Trophoblast cell (in vitro differentiated cells and primary cell): ENCODE data around the gene SLC38A8.

Experiments used
- DNase-seq, 2 donors: peaks; one replicate each; pipeline ENCODE4 v3.0.0-alpha.2; 2016
- H2AFZ ChIP-seq: 2 replicates; pipeline ENCODE4 v1.6.1; 2013; ENCODE audit warnings: low read length, moderate library complexity, mild to moderate bottlenecking; ENCODE audit not compliant: insufficient read depth, poor library complexity
- H2AK5ac ChIP-seq: 2 replicates; pipeline ENCODE4 v1.6.1; 2013; ENCODE audit warnings: mild to moderate bottlenecking, low read length
- H2BK120ac ChIP-seq: 2 replicates; pipeline ENCODE4 v1.6.1; 2013; ENCODE audit warnings: low read length, mild to moderate bottlenecking, moderate library complexity; ENCODE audit not compliant: insufficient read depth, poor library complexity
- H2BK12ac ChIP-seq: 2 replicates; pipeline ENCODE4 v1.6.1; 2013; ENCODE audit warnings: mild to moderate bottlenecking, low read length, moderate library complexity
- H2BK5ac ChIP-seq: 2 replicates; pipeline ENCODE4 v1.6.1; 2013; ENCODE audit warnings: low read length, low read depth, moderate library complexity, mild to moderate bottlenecking; ENCODE audit not compliant: poor library complexity
- H3K14ac ChIP-seq: 2 replicates; pipeline ENCODE4 v1.6.1; 2013; ENCODE audit warnings: mild to moderate bottlenecking, low read length
- H3K18ac ChIP-seq: 2 replicates; pipeline ENCODE4 v1.6.1; 2013; ENCODE audit warnings: mild to moderate bottlenecking, low read length
- H3K23ac ChIP-seq: 2 replicates; pipeline ENCODE4 v1.6.1; 2013; ENCODE audit warnings: low read length
- H3K27ac ChIP-seq: 2 replicates; pipeline ENCODE4 v1.5.1; 2013; ENCODE audit warnings: low read depth, mild to moderate bottlenecking, inconsistent platforms, low read length, moderate library complexity
- H3K27me3 ChIP-seq: 2 replicates; pipeline ENCODE4 v1.6.1; 2013; ENCODE audit warnings: inconsistent platforms, mild to moderate bottlenecking, low read length, moderate library complexity; ENCODE audit not compliant: insufficient read depth
- H3K36me3 ChIP-seq, 2 experiments: 1 replicate in 1 of 2; 2 replicates in 1 of 2; pipeline ENCODE4 v1.6.1; 2013; ENCODE audit warnings: low read length in 2 of 2, mild to moderate bottlenecking in 2 of 2, moderate library complexity in 1 of 2; ENCODE audit not compliant: insufficient read depth in 2 of 2, control insufficient read depth in 1 of 2
- H3K4ac ChIP-seq: 2 replicates; pipeline ENCODE4 v1.6.1; 2013; ENCODE audit warnings: low read depth, mild to moderate bottlenecking, low read length, moderate library complexity
- H3K4me1 ChIP-seq, 2 experiments: 1 replicate in 1 of 2; 2 replicates in 1 of 2; pipeline ENCODE4 v1.6.1; 2013; ENCODE audit warnings: low read length in 2 of 2, mild to moderate bottlenecking in 2 of 2, moderate library complexity in 1 of 2; ENCODE audit not compliant: insufficient read depth in 2 of 2, control insufficient read depth in 1 of 2
- H3K4me2 ChIP-seq: 2 replicates; pipeline ENCODE4 v1.6.1; 2013; ENCODE audit warnings: inconsistent platforms, mild to moderate bottlenecking, low read length, moderate library complexity
- H3K4me3 ChIP-seq: 2 replicates; pipeline ENCODE4 v1.5.1; 2013; ENCODE audit warnings: mild to moderate bottlenecking, low read depth, low read length, inconsistent platforms
- H3K79me1 ChIP-seq: one replicate; pipeline ENCODE4 v1.6.1; 2013; ENCODE audit warnings: low read length
- H3K79me2 ChIP-seq: 2 replicates; pipeline ENCODE4 v1.6.1; 2013; ENCODE audit warnings: low read length, mild to moderate bottlenecking; ENCODE audit not compliant: control insufficient read depth, insufficient read depth, poor library complexity
- H3K9ac ChIP-seq: 2 replicates; pipeline ENCODE4 v1.6.1; 2013; ENCODE audit warnings: mild to moderate bottlenecking, low read length
- H3K9me3 ChIP-seq: 2 replicates; pipeline ENCODE4 v1.6.1; 2013; ENCODE audit warnings: low read depth, mild to moderate bottlenecking, control low read depth, inconsistent platforms, low read length; ENCODE audit not compliant: insufficient read depth
- H4K12ac ChIP-seq: 2 replicates; pipeline ENCODE4 v1.6.1; 2013; ENCODE audit warnings: low read depth, mild to moderate bottlenecking, low read length, moderate library complexity
- H4K8ac ChIP-seq: 2 replicates; pipeline ENCODE4 v1.6.1; 2013; ENCODE audit warnings: low read depth, mild to moderate bottlenecking, low read length, moderate library complexity
- H4K91ac ChIP-seq: one replicate; pipeline ENCODE4 v1.6.1; 2013; ENCODE audit warnings: low read depth, mild to moderate bottlenecking, low read length, moderate library complexity
- WGBS: extraction: QIAGEN DNeasy Blood & Tissue Kit; methylation state at CpG from one replicate; pipeline ENCODE4 v1.1.7; 2013; ENCODE audit warnings: missing lambda C conversion rate; ENCODE audit not compliant: insufficient read length, insufficient coverage; ENCODE audit errors: extremely low coverage; 5-methylcytosine and 5-hydroxymethylcytosine counted together

The SLC38A8 gene

GRCh38 chr16:84036131-84036530 is 6.5 kb downstream of the SLC38A8 start:
- Histone ChIP-seq H2BK12ac (no peak overlapping the region), H4K12ac (no peak overlapping the region), H2AK5ac (no peak overlapping the region), H3K27me3 (no peaks in the 10 kb centered on the region), H3K4me1 (no peaks in the 10 kb centered on the region), H3K9ac (no peak overlapping the region), H3K14ac (no peak overlapping the region), H3K18ac (no peak overlapping the region), H3K79me1 (no peaks in the 10 kb centered on the region), H2BK120ac (no peak overlapping the region), H3K27ac (no peak overlapping the region), H3K4ac (no peak overlapping the region), H3K36me3 (no peaks in the 10 kb centered on the region), H3K4me2 (no peak overlapping the region), H2BK5ac (no peak overlapping the region), H3K79me2 (no peaks in the 10 kb centered on the region), H4K91ac (no peak overlapping the region), H3K23ac (no peak overlapping the region), H2AFZ (no peak overlapping the region), H3K9me3 (peaks cover 7% of the 10 kb centered on the region), H3K4me3 (no peak overlapping the region), H4K8ac (no peak overlapping the region)
- no CpG with 5 or more reads among the region's 3 CpGs for whole genome bisulfite sequencing
- DNase-seq = no peak

- Histone ChIP-seq H2BK12ac (no peak overlapping the region), H2BK120ac (no peak overlapping the region), H3K4me2 (no peak overlapping the region)
Measured at GRCh38 chr16:84034516-84034915, 8.1 kb downstream of the SLC38A8 start.

DNA sequence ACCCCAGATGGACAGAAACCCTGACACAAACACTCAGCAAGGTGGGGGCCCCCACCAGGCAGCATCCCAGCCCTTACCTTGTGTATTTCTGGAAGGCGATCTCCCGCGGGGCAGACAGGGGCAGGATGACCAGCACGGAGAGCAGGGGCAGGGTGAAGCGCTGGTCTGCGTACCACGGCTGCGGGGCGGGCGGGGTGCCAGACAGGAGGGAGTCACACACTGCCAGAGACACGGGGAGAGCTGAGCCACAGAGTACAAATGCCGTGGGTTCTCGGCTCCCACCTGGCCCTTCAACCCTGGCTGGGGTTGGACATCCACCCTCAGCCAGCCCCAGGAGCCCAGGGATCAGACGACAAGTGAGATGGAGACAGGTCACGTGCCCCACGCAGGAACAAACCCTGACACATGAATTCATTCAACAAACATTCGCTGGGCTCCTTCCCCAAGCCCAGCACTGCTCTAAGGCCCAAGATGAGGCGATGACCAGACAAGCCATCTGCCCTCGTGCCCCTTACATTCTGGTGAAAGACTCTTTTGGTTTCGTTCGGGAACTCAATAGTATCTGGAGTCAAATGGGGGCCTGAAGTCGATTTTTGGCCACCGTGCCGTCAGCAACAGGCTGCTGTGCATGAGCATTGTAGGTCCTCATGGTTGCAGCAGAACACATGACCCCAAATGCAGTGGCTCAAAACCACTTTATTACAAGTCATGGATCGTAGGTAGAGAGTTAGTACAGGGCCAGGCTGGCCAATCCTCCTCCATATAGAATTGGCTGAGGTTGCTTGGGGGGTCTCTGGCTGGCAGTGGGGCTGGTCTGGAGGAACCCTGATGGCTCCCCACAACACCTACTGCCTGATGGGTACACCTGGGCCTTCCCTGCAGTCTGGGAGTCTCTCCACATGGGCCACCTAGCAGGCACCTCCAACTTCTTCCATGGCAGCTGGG is 9.1 kb downstream of the SLC38A8 start:
- H3K9me3 ChIP-seq = peaks cover 7% of the 10 kb centered on the region
- no peak overlapping the region for H2BK12ac ChIP-seq
- H3K4me3 ChIP-seq = no peak overlapping the region
- no peak overlapping the region for H3K27ac ChIP-seq
- no peak overlapping the region for H4K91ac ChIP-seq
- no peak for DNase-seq
- H4K12ac ChIP-seq = no peak overlapping the region
- H3K36me3 ChIP-seq = no peaks in the 10 kb centered on the region
- H2AFZ ChIP-seq = no peak overlapping the region
- no CpG with 5 or more reads among the region's 25 CpGs for WGBS
- H3K9ac ChIP-seq = no peak overlapping the region
- H3K4me1 ChIP-seq = no peaks in the 10 kb centered on the region
- no peak overlapping the region for H3K14ac ChIP-seq
- H3K79me1 ChIP-seq = no peaks in the 10 kb centered on the region
- no peak overlapping the region for H3K4me2 ChIP-seq
- H2AK5ac ChIP-seq = no peak overlapping the region
- no peak overlapping the region for H3K23ac ChIP-seq
- no peaks in the 10 kb centered on the region for H3K27me3 ChIP-seq
- H3K4ac ChIP-seq = no peak overlapping the region
- H3K79me2 ChIP-seq = no peaks in the 10 kb centered on the region
- no peak overlapping the region for H4K8ac ChIP-seq
- H3K18ac ChIP-seq = no peak overlapping the region
- H2BK5ac ChIP-seq = no peak overlapping the region
- no peak overlapping the region for H2BK120ac ChIP-seq

More at GRCh38 chr16:84034516-84034915, 8.1 kb downstream of the SLC38A8 start:
- H3K18ac ChIP-seq = no peak overlapping the region
- no peaks in the 10 kb centered on the region for H3K36me3 ChIP-seq
- H3K9ac ChIP-seq = no peak overlapping the region
- no peak overlapping the region for H3K4ac ChIP-seq
- no peak overlapping the region for H2AK5ac ChIP-seq
- H2BK5ac ChIP-seq = no peak overlapping the region
- no peaks in the 10 kb centered on the region for H3K79me1 ChIP-seq
- no CpG with 5 or more reads among the region's 12 CpGs for WGBS
- H3K23ac ChIP-seq = no peak overlapping the region
- no peak for DNase-seq
- no peak overlapping the region for H4K8ac ChIP-seq
- H4K12ac ChIP-seq = no peak overlapping the region
- H3K27ac ChIP-seq = no peak overlapping the region
- H2AFZ ChIP-seq = no peak overlapping the region
- H3K9me3 ChIP-seq = peaks cover 7% of the 10 kb centered on the region
- no peak overlapping the region for H3K14ac ChIP-seq
- no peak overlapping the region for H3K4me3 ChIP-seq
- H3K27me3 ChIP-seq = no peaks in the 10 kb centered on the region
- no peak overlapping the region for H4K91ac ChIP-seq
- H3K4me1 ChIP-seq = no peaks in the 10 kb centered on the region
- H3K79me2 ChIP-seq = no peaks in the 10 kb centered on the region

- Histone ChIP-seq H3K4ac (no peak overlapping the region), H3K27ac (no peak overlapping the region), H2BK12ac (no peak overlapping the region), H3K79me2 (no peaks in the 10 kb centered on the region), H2AK5ac (no peak overlapping the region), H3K27me3 (no peaks in the 10 kb centered on the region), H3K4me3 (no peak overlapping the region), H3K9me3 (peaks cover 7% of the 10 kb centered on the region), H2BK120ac (no peak overlapping the region), H3K4me1 (no peaks in the 10 kb centered on the region), H3K14ac (no peak overlapping the region), H3K4me2 (no peak overlapping the region), H3K18ac (no peak overlapping the region), H4K8ac (no peak overlapping the region), H3K9ac (no peak overlapping the region), H2AFZ (no peak overlapping the region), H3K36me3 (no peaks in the 10 kb centered on the region), H3K79me1 (no peaks in the 10 kb centered on the region), H2BK5ac (no peak overlapping the region), H4K91ac (no peak overlapping the region), H3K23ac (no peak overlapping the region), H4K12ac (no peak overlapping the region)
- WGBS = no CpG with 5 or more reads among the region's 15 CpGs
- no peak for DNase-seq
Measured at GRCh38 chr16:84032458-84033178, 10.0 kb downstream of the SLC38A8 start.
